Activated CD4-positive, alpha-beta T cell treated with anti-CD3 and anti-CD28 coated beads, Interleukin-2, amount 10 ng/mL, durations not matched to agents 24 days and 14 days (primary cell): ENCODE data around the gene INSL6. TPM values are rescaled to one million over a fixed set of nuclear protein-coding genes. Genes with fewer than 3 reads are reported as not detected.
"Not testable (repeated sequence)": the region's sequence is repeated elsewhere in the genome, so short reads cannot be mapped to it uniquely, and the experiment has no call there.

Source experiments
- DNase-seq: peaks from one replicate; pipeline ENCODE4 v3.0.0; 2022
- H3K27ac Mint-ChIP-seq: one replicate; pipeline ENCODE4 v1.8.0; 2022; ENCODE audit warnings: mild to moderate bottlenecking, mixed read lengths
- H3K27me3 Mint-ChIP-seq: one replicate; pipeline ENCODE4 v1.8.0; 2022; ENCODE audit warnings: mixed read lengths
- H3K36me3 Mint-ChIP-seq: one replicate; pipeline ENCODE4 v1.8.0; 2022; ENCODE audit warnings: low read depth, mild to moderate bottlenecking, mixed read lengths
- H3K4me1 Mint-ChIP-seq: one replicate; pipeline ENCODE4 v1.8.0; 2021; ENCODE audit warnings: mixed read lengths
- H3K4me3 Mint-ChIP-seq: one replicate; pipeline ENCODE4 v1.8.0; 2022; ENCODE audit warnings: mild to moderate bottlenecking, moderate library complexity, mixed read lengths
- H3K9me3 Mint-ChIP-seq: one replicate; pipeline ENCODE4 v1.8.0; 2021; ENCODE audit warnings: mixed read lengths
- intact Hi-C: fragments of 100-400 bp; cut with micrococcal nuclease; formaldehyde crosslinking; loops from one replicate; pipeline ENCODE4 v1.15.1; 2023
- total RNA-seq: library from RNA; stranded (reverse); gene quantifications from 2 replicates; pipeline ENCODE4 v1.2.3, GENCODE V29; 2022

Gene INSL6, protein sequence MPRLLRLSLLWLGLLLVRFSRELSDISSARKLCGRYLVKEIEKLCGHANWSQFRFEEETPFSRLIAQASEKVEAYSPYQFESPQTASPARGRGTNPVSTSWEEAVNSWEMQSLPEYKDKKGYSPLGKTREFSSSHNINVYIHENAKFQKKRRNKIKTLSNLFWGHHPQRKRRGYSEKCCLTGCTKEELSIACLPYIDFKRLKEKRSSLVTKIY
- total RNA-seq: not detected in 2 replicates

DNA sequence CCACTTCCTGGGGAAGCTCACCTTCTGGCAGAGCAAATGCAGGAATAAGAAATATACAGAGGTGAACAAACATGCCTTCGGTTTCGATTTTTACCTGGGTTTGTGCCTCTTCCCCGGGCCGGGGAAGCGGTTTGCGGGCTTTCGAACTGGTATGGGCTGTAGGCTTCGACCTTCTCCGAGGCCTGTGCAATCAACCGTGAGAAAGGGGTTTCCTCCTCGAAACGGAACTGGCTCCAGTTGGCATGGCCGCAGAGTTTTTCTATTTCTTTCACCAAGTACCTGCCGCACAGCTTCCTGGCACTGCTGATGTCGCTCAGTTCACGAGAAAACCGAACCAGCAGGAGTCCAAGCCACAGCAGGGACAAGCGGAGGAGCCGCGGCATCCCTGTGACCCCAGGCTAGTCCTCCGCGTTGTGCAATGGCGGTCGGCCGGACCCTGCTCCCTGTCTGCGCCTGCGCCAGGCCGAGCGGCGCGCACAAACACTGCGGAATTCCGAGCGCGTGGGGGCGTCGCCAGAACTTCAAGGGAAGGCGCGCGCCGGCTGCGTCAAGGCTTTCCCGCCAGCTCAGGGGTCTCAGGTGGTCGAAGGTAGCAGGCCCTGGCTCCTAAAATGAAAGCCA lies at the start of gene INSL6:
Gene INSL6, minus strand, starts transcription at position 420 of the 621 bp plus-strand sequence. Its CDS starts 37 bp downstream, at position 383.
- no peak within 1 kb of the TSS for H3K27ac Mint-ChIP-seq
- no peak for DNase-seq
- intact Hi-C loops: loop anchor here (5.0 kb wide), 1 partner anchor 423 kb away; no protein-coding TSS in a partner anchor
- peaks cover 3% of the 10 kb centered on the region for H3K9me3 Mint-ChIP-seq
- peaks cover 1% of the 10 kb centered on the region for H3K27me3 Mint-ChIP-seq
- no peak within 1 kb of the TSS for H3K4me3 Mint-ChIP-seq
- no peaks in the 10 kb centered on the region for H3K36me3 Mint-ChIP-seq
- peaks cover 17% of the 10 kb centered on the region for H3K4me1 Mint-ChIP-seq

DNA sequence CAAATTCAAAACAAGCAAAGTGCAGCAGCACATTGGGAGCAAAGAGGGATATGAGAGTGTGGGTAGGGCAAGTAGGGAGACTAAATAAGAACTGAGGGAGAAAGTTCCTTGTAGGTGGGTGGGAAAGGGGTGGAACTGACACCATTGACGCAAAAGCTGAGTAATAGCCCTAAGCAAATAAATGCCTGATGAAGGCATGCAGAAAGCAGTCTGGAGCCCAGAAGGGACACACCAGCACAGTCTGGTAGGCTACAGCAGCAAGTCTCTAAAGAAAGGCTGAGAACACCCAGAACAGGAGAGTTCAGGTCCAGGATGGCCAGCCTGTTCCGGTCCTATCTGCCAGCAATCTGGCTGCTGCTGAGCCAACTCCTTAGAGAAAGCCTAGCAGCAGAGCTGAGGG lies 45.8 kb upstream of the INSL6 start, which contains the start of gene INSL4:
Gene INSL4, plus strand, starts transcription at position 208 of the 400 bp plus-strand sequence. Its CDS starts 105 bp downstream, at position 313.
- no peak for DNase-seq
- Mint-ChIP-seq H3K4me3 (no peak within 1 kb of the TSS), H3K4me1 (no peaks in the 10 kb centered on the region), H3K27ac (no peak within 1 kb of the TSS), H3K9me3 (no peaks in the 10 kb centered on the region), H3K27me3 (peaks cover 29% of the 10 kb centered on the region), H3K36me3 (no peaks in the 10 kb centered on the region)
- intact Hi-C loops: no loop called here

DNA sequence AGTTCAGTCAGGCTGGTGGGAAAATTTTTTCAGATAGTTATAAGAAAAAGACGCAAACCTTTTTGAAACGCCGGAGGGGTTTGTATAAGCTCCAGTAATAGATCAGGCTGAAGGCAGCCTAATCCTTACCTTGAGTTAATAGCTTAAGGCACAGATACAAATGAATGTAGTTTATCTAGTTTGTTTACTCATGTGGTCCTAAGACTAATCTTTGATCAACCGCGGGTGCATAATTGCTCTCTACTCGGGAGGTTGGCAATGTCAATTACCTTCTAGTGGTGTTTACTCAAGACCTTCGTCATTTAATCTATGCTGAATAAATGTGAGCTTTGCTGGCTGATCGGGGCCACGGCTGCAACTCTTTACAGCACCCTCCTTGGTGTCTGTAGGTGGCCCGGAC lies 45.1 kb upstream of the INSL6 start:
- Mint-ChIP-seq H3K27me3 (peaks cover 33% of the 10 kb centered on the region), H3K4me1 (no peaks in the 10 kb centered on the region), H3K9me3 (peaks cover 5% of the 10 kb centered on the region), H3K36me3 (no peaks in the 10 kb centered on the region), H3K27ac (no peak overlapping the region), H3K4me3 (no peak overlapping the region)
- DNase-seq: no peak
- intact Hi-C loops: no loop called here

DNA sequence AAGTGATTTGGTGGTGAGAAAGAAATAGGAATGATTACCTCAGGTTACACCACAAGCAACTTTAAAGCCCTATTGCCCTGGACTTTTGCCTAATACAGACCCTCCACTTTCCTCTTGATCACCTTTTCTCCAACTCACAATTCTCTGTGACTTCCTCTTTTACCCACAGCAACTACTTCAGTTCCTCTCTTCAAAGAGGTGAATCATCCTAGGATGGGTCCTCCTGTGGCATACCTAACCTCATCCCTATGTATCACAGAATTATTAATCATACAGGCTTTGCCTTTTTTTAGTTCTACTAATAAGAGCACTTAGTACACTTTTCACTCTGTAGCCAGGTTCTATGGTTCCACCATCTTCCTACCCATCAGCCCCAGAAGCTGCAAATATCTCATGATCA lies 19.6 kb upstream of the INSL6 start:
- peaks cover 5% of the 10 kb centered on the region for H3K4me1 Mint-ChIP-seq
- no peaks in the 10 kb centered on the region for H3K36me3 Mint-ChIP-seq
- H3K27ac Mint-ChIP-seq: no peak overlapping the region
- H3K4me3 Mint-ChIP-seq: no peak overlapping the region
- H3K27me3 Mint-ChIP-seq: peaks cover 4% of the 10 kb centered on the region
- intact Hi-C loops: no loop called here
- no peak for DNase-seq
- H3K9me3 Mint-ChIP-seq: peaks cover 14% of the 10 kb centered on the region

DNA sequence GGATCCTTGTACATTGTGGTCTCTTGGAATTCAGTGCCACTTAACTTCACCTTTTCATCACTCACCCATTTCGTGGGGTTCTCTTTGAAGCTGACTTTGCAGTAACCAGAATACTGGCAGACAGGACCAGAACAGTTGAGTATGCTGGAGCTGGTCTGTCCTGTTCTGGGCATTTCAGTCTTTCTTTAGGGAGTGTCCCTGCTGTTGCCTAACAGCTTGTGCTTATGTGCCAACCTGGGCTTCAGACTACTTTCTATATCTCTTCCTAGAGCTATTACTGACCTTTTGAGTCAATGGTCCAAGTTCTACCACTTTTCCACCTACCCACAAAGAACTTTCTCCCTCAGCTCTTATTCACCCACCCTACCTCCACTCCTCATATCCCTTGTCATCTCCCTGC lies 10.0 kb upstream of the INSL6 start:
- Mint-ChIP-seq H3K27ac (no peak overlapping the region), H3K4me1 (no peaks in the 10 kb centered on the region), H3K36me3 (no peaks in the 10 kb centered on the region), H3K9me3 (no peaks in the 10 kb centered on the region), H3K27me3 (peaks cover 29% of the 10 kb centered on the region), H3K4me3 (no peak overlapping the region)
- no peak for DNase-seq
- intact Hi-C loops: no loop called here

DNA sequence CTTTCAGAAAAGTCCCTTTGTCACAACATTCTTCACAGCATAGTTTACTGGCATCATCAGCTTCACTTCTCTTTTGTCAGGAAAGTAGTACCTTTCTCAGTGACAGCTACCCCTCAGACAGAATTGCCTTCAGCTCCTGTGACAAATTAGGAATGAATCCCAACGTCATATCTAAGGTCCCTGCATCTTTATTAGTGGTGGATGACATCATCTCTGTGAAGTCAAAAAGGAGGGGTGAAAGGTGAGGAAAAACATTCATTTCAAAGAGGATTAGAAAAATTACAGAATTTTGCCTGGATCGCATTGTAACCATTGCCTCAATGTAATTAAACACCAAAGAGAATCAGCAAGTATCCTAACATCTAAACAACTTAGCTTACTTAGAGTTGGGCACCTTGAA lies 7.9 kb upstream of the INSL6 start:
- H3K27ac Mint-ChIP-seq: no peak overlapping the region
- H3K4me1 Mint-ChIP-seq: no peaks in the 10 kb centered on the region
- no peak overlapping the region for H3K4me3 Mint-ChIP-seq
- peak; percentile 34 for DNase-seq
- H3K27me3 Mint-ChIP-seq: peaks cover 31% of the 10 kb centered on the region
- H3K36me3 Mint-ChIP-seq: no peaks in the 10 kb centered on the region
- no peaks in the 10 kb centered on the region for H3K9me3 Mint-ChIP-seq
- intact Hi-C loops: no loop called here

DNA sequence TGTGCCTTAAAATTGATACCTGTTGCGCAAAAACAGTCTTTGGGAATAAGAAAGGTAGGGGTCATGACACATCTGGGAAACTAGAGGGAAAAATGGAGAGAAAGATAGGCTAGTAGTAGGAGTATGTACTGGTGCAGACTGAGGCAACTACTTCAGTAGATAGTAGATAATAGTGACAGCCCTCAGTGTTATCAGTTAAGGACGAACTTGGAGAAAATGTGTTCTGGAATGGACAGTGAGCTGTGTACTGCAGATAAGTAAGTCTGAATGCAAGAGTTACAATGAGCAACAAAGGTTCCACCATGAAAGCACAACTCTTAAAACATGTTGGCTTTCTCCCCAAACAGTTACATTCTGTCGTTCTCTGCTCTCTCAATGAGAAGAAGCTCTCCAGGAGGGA lies 6.5 kb upstream of the INSL6 start:
- no peaks in the 10 kb centered on the region for H3K36me3 Mint-ChIP-seq
- peaks cover 2% of the 10 kb centered on the region for H3K4me1 Mint-ChIP-seq
- H3K4me3 Mint-ChIP-seq: no peak overlapping the region
- intact Hi-C loops: no loop called here
- H3K27ac Mint-ChIP-seq: no peak overlapping the region
- peak; percentile 24 for DNase-seq
- peaks cover 25% of the 10 kb centered on the region for H3K27me3 Mint-ChIP-seq
- no peaks in the 10 kb centered on the region for H3K9me3 Mint-ChIP-seq

DNA sequence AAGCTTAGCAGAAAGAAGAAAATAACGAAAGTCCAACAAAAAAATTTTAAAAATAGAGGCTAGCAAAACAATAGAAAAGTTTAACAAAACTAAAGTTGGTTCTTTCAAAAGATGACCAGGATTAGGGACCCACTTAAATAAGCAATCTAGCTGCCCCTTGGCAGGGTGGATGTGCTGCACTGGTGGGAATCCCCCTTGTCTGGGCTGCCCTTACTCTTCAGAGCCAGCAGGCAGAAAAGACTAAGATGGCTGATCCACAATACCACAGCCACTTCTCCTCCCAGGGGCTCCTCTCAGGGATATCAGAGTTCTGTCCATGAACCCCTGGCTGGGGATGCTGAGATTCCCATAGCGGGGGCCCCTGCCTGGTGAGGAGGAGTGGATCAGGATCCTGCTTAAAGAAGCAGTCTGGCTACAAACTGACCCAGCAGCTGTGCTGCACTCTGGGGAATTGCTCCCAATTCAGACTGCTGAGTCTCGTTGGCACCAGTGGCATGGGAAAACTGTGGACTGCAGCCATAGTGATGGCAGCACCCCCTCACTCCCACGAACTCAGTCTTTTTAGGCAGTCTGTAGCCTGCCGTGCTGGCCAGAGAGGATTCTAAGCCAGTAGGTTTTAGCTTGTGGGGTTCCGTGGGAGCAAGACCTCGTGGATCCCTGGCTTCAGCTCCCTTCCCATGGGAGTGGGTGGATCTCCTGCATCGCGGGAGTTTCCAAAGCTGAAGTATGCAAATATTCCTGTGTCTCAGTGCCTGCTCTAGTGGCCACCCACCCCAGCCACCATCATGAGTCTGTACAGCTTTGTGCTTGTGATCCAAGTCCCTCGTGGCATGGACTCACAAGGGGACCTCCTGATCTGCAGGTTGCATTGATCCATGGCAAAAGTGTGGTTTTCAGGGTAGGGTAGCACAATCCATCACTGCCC lies 2.9 kb upstream of the INSL6 start:
- intact Hi-C loops: loop anchor here (5.0 kb wide), 1 partner anchor 426 kb away; no protein-coding TSS in a partner anchor

DNA sequence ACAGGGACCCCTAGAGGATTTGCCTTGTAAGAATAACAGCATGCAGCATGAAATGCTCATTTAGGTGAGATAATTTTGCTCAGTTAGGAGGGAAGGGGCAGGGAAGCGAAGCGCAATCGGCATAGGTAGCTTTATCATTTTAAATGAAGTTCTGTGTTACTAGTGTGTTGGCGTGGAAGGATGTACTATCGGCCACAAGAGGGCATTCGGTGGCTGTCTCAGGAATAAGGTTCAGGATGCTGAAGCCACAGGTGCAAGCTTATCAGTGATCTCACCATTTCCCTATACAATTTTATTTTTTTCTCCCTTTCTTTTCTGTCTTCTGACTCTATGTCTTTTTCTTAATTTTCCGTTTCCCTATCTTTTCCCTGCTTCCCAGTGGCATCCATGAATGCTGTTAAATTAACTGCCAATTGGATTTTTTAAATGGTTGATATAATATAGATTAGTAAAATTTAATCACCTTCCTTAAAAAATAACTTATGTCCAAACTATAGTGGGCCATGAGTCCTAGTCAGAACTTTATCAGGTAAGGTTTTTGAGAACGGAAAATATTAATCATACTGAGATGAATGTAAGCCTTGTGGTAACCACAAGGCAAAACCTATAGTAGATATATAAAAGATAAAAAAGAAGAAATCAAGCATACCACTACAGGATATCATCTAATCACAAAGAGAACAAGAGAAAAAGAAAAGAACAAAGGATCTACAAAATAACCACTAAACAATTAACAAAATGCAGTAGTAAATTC lies 1.2 kb upstream of the INSL6 start:
- Mint-ChIP-seq H3K36me3 (no peaks in the 10 kb centered on the region), H3K4me1 (peaks cover 17% of the 10 kb centered on the region), H3K27me3 (peaks cover 1% of the 10 kb centered on the region), H3K27ac (no peak overlapping the region), H3K9me3 (no peaks in the 10 kb centered on the region), H3K4me3 (no peak overlapping the region)
- intact Hi-C loops: loop anchor here (1.0 to 5.0 kb wide), 4 partner anchors 239 to 424 kb away; no protein-coding TSS in a partner anchor
- DNase-seq: peak; percentile 87

More for the DNA sequence above, 2.9 kb upstream of the INSL6 start:
- Mint-ChIP-seq H3K36me3 (no peaks in the 10 kb centered on the region), H3K9me3 (no peaks in the 10 kb centered on the region), H3K4me3 (no peak overlapping the region), H3K4me1 (peaks cover 14% of the 10 kb centered on the region), H3K27ac (no peak overlapping the region), H3K27me3 (peaks cover 5% of the 10 kb centered on the region)
- no peak for DNase-seq

DNA sequence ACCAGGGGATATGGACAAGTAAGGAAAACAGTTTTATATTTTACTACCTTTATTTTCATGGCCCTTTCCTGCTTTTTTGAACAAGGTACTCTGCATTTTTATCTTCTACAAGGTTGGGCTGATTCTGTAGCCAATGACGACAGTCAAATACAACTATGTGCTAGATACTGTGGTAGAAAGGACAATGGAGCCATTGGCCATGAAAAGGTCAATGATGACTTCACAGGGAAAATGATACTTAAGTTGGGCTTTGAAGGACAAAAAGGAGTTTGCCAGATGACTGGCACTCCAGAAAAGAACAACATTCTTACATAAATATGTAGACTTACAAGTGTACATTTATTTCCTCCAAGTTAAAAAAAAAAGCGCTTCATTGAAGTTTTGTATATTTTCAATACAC lies 663 bp downstream of the INSL6 start:
- Mint-ChIP-seq H3K36me3 (no peaks in the 10 kb centered on the region), H3K27me3 (peaks cover 1% of the 10 kb centered on the region), H3K27ac (no peak overlapping the region), H3K4me1 (peaks cover 17% of the 10 kb centered on the region), H3K4me3 (no peak overlapping the region), H3K9me3 (peaks cover 3% of the 10 kb centered on the region)
- intact Hi-C loops: loop anchor here (5.0 kb wide), 1 partner anchor 422 kb away; no protein-coding TSS in a partner anchor
- no peak for DNase-seq

DNA sequence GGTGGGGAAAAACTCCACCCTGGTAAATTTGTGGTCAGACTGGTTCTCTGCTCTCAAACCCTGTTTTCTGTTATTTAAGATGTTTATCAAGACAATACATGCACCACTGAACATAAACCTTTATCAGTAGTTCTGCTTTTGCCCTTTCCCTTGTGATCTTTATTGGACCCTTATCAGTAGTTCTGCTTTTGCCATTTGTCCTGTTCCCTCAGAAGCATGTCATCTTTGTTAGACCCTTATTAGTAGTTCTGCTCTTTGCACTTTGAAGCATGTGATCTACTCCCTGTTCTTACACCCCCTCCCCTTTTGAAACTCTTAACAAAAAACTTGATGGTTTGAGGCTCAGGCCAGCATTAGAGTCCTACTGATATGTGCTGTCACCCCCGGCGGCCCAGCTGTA lies 4.8 kb downstream of the INSL6 start:
- intact Hi-C loops, H3K36me3 Mint-ChIP-seq, H3K27me3 Mint-ChIP-seq, H3K4me3 Mint-ChIP-seq, H3K4me1 Mint-ChIP-seq, H3K27ac Mint-ChIP-seq, DNase-seq, H3K9me3 Mint-ChIP-seq: not testable (repeated sequence)

DNA sequence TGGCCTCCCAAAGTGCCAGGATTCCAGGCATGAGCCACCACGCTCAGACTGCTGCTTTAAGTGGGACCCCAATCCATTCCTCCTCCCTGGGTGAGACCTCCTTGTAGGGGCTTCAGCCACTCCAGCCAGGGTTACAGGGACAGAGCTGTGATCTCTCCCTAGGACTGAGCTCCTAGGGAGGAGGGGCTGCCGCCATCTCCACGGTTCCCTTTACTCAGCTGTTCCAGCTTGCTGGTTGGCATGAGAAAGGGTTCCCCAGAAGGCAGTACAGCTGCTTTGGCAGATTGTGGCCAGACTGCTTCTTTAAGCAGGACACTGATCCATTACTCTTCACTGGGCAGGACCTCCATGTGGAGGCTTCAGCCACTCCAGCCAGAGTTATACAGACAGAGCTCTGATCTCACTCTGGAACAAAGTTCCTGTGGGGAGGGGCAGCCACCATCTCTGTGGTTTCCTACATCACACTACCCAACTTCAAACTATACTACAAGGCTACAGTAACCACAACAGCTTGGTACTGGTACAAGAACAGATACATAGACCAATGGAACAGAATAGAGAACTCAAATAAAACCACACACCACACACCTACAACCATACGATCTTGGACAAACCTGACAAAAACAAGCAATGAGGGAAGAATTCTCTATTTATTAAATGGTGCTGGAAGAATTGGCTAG lies 7.2 kb downstream of the INSL6 start:
- peaks cover 14% of the 10 kb centered on the region for H3K9me3 Mint-ChIP-seq
- peak; percentile 78 for DNase-seq
- no peak overlapping the region for H3K4me3 Mint-ChIP-seq
- no peaks in the 10 kb centered on the region for H3K27me3 Mint-ChIP-seq
- intact Hi-C loops: no loop called here
- H3K4me1 Mint-ChIP-seq: peaks cover 8% of the 10 kb centered on the region
- no peaks in the 10 kb centered on the region for H3K36me3 Mint-ChIP-seq
- H3K27ac Mint-ChIP-seq: no peak overlapping the region

DNA sequence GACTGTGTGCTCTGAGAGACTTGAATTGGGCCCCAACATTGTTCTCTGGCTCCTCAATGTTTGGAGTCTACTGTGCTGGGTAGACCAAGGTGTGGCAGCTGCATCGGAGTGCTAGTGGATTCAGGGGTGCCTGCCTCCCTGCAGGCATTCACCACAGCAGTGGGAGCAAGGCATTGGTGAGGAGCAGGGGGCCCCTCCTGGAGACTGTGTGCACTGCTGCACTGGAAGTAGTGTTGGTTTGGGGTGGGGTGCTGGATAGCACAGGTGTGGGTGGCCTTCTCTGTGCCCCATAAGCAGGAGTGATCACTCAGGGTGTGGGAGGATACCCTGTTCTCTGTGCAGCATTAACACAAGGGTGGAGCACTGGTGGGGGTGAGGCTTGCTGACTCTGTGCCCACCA lies 39.2 kb downstream of the INSL6 start:
- peaks cover 82% of the 10 kb centered on the region for H3K36me3 Mint-ChIP-seq
- intact Hi-C loops: no loop called here
- no peak for DNase-seq
- H3K27me3 Mint-ChIP-seq: no peaks in the 10 kb centered on the region
- H3K4me1 Mint-ChIP-seq: peaks cover 10% of the 10 kb centered on the region
- no peak overlapping the region for H3K27ac Mint-ChIP-seq
- peaks cover 42% of the 10 kb centered on the region for H3K9me3 Mint-ChIP-seq
- H3K4me3 Mint-ChIP-seq: no peak overlapping the region
